HG03558 (cell line): ENCODE data around the gene RWDD3.

Experiments used
- ATAC-seq: cut with Tn5 transposase; IDR thresholded peaks from one replicate; pipeline ENCODE4 v1.9.1; 2021; ENCODE audit warnings: moderate number of reproducible peaks; ENCODE audit not compliant: unreplicated experiment; ENCODE audit errors: extremely low read depth

The RWDD3 gene

DNA sequence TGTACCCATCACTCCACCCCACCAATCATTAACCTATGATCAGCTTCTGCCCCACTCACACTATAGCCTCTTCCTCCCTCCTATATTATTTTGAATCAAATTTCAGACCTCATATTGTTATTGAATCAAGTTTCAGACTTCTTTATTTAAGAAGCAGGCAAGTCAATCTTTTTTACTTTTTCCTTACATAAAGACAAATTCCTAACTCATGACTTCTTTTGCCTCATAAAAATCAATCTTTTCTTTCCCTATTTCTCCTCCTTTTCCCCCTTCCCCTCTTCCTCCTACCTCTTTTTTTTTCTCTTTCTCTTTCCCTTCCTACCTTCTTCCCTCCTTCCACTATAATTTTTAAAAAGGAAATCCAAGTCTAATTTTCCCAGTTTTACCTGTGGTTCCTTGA is 4.3 kb upstream of the RWDD3 start:
- no peak for ATAC-seq

DNA sequence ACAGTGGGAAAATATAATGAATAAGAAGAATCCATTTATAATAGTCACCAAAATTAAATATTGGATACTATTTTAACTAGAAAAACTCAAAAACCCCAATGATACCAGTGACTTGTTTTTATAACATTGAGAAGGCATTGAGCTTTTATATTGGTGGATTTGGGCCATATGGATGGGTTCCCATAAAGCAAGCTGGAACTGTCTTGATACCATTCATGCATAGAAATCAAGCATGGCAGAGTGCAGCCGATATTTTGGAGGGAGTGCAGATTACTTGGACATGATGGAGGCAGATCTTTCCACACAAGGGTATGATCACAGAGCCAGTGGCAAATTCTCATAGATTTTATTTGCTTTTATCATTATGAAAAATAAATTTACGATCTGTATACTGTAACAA is 3.8 kb upstream of the RWDD3 start:
- no peak for ATAC-seq

- no peak for ATAC-seq
Observed at GRCh38 chr1:95230768-95231191, 3.2 kb upstream of the RWDD3 start.

DNA sequence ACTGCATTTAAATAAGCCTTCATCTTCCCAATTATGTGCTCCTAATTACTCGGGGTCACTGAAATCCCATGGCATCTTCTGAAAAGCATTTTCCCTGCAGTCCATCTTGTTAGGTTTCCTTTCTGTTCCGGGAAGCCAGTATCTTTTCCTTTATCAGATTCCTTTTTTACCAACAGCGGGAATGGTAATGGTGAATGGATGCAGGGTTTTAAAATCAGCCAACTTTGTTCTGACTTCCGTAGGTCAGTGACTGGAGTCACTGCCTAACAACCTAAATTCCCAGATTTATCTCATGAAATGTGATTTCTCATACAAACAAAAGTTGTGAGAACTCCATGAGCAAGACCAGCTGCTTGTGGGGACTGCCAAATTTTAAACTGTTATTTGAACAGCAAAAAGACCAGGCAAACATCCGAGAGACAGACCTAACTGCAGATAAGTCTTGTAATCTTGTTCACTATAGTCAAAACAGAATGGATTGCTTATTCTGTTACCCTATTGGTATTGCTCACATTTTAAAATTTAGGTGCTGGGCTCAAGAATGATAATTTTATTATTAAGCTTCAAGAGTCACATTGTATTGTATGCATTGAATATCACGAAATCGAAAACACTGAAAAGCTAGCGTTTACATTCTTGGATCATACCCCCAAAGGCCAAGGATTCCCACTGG is 1.2 kb upstream of the RWDD3 start:
- ATAC-seq: no peak

- ATAC-seq: no peak
Observed at GRCh38 chr1:95233319-95233736, 682 bp upstream of the RWDD3 start.

DNA sequence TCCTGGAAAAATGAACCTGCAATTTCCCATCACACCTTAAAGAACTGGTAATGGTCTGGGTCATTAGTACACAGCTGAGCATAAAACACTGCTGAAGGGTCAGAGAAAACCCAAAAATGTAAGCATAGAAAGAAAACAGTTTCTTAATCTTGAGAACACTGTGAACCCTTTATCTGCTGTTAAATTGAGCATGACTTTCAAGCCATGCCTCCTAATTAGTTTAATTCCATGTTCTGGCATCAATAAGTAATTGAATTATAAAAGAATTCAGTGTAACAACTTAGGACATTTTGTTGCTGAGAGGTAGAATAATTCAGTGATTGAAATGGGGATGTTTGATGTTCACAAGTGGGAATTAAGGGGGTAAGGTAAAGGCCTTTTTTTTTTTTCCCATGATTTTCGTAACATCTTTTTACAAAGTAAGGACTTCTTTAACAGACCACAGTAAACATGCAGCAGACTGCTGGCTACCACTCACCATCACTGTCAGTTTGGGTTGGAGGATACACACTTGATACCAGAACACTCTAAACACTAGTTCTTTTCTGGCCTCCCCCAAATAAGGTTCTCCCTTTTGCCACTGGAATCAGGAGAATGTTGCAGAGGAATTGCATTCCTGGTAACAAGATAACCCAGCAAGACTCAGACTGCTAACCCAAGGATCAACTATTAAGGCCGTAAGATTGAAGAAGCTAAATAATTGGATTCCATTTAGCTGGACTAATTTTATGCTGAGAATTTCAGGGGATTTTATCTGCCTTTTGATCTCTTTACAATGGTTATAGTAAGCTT is 3.0 kb downstream of the RWDD3 start:
- no peak for ATAC-seq

- ATAC-seq: no peak
Observed at GRCh38 chr1:95237981-95238703, 4.1 kb downstream of the RWDD3 start.

- no peak for ATAC-seq
Observed at GRCh38 chr1:95245029-95245428, 11.0 kb downstream of the RWDD3 start.

DNA sequence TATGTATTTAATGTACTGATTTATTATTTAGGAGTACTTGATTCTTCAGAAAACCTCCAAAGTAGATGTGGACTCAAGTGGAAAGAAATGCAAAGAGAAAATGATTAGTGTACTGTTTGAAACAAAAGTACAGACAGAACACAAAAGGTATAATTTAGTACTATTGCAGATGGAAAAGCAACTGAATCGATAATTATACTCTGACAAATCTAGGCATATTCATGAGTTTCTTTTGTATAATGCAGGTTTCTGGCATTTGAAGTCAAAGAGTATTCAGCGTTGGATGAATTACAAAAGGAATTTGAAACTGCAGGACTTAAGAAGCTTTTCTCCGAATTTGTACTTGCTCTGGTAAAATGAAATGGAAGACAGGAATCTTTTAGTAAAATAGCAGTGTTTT is 12.5 kb downstream of the RWDD3 start:
- no peak for ATAC-seq

- ATAC-seq: no peak
Observed at GRCh38 chr1:95247607-95248006, 13.6 kb downstream of the RWDD3 start.

GRCh38 chr1:95249916-95250315 is 15.9 kb downstream of the RWDD3 start:
- no peak for ATAC-seq

DNA sequence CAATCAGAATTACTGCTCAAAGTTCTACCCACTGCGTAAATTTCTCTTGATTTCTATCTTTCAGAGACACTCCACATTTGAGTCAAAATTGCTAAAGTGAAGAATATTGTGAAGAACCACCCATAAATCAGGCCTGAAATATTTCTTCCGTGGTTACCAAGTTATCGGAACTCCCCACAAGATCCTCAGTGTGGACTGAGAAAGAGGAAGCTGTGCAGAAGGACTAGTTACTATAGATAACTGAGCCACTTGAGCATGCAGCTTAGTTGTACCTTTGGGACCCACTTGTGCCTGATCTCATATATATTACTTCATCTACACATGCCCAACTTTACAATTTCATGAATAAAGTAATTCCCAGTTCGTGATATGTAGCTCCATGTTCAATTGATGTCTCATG is 18.4 kb downstream of the RWDD3 start:
- ATAC-seq: no peak

DNA sequence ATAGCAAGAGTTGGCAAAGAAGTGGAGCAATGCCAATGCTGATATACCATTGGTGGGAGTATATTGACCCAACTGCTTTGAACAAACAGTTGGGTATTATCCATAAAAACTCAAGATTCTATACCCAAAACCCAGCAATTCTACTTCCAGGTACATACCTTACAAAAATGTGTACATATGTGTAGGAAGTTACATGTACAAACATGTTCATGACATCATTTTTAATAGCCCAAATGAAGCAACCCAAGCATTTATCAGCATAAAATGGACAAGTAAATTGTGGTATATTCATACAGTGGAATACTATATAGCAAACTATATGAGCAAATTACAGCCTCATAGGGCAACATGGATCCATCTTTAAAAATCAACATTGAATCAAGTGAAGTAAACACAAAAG is 20.9 kb downstream of the RWDD3 start:
- ATAC-seq: no peak

DNA sequence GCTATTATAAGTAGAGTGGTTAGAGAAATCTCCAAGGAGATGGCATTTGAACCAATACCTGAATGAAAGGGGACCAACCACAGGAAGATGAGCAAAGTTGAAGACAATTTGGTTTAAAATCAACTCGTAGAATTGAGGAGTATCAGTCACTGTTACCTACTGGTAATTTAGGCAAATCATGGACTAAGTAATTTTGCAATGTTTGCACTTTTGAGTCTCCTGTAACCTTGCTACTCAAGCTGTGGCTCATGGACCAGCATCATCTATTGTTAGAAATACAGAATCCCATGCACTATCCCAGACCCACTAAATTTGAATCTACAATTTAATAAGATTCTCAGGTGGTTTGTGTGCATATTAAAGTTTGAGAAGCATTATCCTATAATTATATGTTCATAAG is 21.8 kb downstream of the RWDD3 start:
- no peak for ATAC-seq

- no peak for ATAC-seq
Observed at GRCh38 chr1:95257758-95258157, 23.7 kb downstream of the RWDD3 start.

DNA sequence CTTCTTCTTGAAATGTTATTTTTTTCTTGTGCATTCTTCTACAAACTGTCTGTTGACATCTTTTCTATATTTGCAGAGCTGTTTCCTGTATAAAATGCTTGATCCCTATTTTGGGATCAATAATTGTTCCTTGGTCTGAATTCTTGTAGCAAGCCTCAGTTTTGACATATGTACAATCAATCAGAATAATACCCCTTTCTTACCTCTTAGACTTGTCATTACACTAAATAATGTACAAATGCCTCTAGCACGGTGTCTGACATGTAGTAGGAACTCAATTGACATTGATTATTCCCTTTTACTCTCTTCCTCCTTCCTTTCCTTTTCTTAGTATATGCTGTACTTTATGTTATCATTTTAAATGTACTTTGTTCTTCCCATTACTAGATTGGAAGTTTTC is 25.2 kb downstream of the RWDD3 start:
- no peak for ATAC-seq

- ATAC-seq: no peak
Observed at GRCh38 chr1:95262913-95263312, 28.9 kb downstream of the RWDD3 start.

DNA sequence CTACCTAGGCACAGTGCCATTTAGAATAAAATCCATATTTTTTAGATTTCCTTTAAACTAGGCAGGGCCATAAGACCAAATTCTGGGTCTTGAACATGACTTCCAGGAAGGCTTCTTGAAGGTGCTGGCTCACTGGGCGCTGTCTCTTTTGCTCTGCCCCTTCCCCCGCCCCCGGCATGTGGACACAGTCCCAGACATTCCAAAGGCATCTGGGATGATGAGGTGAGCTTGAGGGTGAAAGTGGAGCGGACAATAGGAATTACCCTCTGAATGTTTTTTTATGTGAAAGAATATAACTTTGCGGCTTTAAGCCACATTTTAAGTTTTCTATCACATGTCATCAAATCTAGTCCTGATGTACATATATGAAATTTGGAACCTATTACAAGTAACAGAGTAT is 29.4 kb downstream of the RWDD3 start:
- no peak for ATAC-seq

DNA sequence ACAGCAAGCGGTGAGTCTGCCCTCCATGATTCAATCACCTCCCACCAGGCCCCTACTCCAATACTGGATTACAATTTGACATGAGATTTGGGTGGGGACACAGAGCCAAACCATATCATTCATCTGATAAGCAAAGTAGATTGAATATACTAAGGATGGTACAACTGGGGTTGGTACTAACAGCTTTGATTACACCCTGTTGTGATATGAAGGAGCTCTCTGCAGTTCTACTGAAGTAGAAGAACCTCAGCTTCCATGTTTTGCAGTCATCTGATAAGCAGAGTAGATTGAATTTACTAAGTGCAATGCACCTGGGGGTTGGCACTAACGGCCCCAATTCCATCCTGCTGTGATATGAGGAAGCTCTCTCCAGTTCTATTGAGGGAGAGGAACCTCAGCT is 31.1 kb downstream of the RWDD3 start:
- no peak for ATAC-seq

DNA sequence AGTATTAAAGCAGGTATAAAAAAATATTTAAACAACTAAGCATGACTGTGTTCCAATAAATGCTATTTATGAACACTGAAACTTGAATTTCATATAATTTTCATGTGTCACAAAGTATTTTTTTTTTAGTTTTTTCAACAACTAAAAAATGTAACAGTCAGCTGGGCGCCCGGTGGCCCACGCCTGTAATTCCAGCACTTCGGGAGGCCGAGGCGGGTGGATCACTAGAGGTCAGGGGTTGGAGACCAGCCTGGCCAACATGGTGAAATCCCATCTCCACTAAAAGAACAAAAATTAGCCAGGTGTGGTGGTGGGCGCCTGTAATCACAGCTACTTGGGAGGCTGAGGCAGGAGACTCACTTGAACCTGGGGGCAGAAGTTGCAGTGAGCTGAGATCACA is 42.4 kb downstream of the RWDD3 start:
- ATAC-seq: no peak
